HG02970 (cell line): Measurements from ENCODE around the gene CALHM4.
A peak's percentile ranks its signal among the peaks of the same experiment; 100 is the strongest.

ENCODE experiments used
- ATAC-seq: cut with Tn5 transposase; IDR thresholded peaks from one replicate; pipeline ENCODE4 v1.9.1; 2021; ENCODE audit warnings: mild to moderate bottlenecking, moderate library complexity, moderate number of reproducible peaks; ENCODE audit not compliant: unreplicated experiment, low FRiP score

The CALHM4 gene, protein sequence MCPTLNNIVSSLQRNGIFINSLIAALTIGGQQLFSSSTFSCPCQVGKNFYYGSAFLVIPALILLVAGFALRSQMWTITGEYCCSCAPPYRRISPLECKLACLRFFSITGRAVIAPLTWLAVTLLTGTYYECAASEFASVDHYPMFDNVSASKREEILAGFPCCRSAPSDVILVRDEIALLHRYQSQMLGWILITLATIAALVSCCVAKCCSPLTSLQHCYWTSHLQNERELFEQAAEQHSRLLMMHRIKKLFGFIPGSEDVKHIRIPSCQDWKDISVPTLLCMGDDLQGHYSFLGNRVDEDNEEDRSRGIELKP

DNA sequence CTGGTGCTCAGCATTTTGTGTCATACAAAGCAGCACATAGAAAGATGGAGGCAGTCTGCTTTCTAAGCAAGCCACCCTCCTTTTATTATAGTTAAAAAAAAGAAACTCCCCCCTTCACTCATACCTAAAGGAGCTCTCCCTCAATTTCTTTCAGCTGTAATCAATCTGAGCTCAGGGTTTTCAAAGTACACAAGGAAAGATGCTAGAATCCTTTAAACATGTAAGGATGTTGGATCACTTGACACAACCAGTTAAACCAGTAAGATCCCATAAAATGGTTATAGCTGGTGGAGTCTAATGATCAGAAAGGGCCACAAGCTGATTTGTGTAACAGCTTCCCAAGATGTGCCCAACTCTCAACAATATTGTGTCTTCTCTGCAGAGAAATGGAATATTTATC is at the start of gene CALHM4:
CALHM4 (plus strand) TSS at position 301 of the 400 bp plus-strand sequence; CDS start at position 344, 43 bp downstream.
- no peak for ATAC-seq

DNA sequence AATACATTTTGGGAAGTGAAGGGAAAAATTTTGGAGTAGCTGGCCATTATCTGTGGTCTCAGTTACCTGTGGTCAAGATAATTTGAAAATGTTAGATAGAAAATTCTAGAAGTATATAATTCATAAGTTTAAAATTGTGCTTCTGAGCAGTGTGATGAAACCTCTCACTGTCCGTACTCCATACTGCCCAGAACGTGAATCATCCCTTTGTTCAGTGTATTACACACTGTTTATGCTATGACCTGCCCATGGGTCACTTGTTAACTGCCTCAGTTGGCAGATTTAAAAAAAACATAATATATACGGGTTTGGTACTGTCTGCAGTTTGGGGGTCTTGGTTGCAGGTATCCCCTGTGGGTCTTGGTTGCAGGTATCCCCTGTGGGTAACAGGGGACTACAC is 46.2 kb upstream of the CALHM4 start:
- ATAC-seq, result no peak

DNA sequence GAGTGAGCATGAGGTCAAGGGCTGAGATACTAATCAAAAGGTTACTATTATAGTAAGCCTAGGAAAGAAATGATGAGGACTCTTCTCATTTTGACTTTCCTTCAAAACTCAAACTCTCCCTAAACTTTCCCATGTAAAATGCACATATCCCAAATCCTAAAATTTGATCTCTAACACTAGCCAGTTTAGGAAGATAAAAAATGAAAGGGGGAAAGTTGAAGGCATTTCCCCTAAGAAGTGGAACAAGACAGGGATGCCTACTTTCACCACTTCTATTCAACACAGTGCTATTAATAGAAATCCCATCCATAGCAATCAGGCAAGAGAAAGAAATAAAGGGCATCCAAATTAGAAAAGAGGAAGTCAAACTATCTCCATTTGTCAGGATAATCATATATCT is 45.0 kb upstream of the CALHM4 start:
- no peak for ATAC-seq

DNA sequence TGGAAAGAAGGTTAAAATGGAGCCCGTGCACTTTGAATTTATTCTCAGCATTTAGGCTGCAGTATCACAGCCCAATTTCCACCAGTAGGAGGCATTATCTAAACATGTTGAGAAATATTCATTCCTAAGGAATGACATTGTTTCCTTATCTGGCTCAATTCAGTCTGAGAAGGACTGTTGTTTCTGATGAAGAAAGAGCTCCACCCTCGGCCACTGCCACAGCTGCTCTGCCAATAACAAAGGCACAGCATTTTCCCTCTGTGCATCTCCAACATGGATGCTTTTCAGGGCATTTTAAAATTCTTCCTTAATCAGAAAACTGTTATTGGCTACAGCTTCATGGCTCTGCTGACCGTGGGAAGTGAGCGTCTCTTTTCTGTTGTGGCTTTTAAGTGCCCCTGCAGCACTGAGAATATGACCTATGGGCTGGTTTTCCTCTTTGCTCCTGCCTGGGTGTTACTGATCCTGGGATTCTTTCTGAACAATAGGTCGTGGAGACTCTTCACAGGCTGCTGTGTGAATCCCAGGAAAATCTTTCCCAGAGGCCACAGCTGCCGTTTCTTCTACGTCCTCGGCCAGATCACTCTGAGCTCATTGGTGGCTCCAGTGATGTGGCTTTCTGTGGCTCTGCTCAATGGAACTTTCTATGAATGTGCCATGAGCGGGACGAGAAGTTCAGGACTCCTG is 42.0 kb upstream of the CALHM4 start, which contains the start of gene CALHM5:
CALHM5 (plus strand) TSS at position 216 of the 687 bp plus-strand sequence; CDS start at position 274, 58 bp downstream.
- ATAC-seq, result no peak

DNA sequence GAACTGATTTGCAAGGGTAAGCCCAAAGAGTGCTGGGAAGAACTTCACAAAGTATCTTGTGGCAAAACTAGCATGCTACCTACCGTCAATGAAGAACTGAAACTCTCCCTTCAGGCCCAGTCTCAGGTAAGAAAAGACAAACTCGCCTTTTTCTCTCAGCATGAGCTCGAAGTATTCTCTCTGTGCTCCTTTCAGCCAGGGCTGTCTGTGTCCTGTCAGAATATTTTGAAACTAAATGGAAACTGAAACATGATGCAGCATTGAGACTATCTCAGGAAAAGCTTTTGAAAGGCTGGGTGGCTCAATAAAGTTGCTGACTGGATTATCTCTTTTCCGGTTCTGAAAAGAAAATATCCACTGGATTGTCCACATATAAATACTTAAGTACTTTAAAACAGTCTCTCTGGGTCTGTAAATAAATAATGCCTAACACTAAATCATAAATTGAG is 41.4 kb upstream of the CALHM4 start:
- no peak for ATAC-seq

DNA sequence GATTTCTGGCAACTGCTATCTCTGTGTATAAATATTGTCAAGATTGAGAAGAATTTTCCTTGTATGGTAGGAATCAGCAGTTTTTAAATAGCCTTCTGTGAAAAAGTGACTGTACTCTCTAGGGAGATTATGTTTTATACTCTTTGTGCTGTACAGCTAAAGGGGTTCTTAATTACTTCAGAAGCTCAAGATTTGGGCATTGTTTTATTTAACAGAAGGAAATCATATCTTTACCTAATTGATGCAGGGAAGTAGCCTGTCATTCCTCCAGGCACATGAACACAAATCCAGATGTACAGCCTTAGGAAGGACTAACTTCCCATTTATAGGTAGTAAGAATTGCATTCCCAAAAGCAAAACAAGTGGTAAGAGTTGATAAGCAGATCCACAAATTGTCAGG is 40.8 kb upstream of the CALHM4 start:
- ATAC-seq, result no peak

DNA sequence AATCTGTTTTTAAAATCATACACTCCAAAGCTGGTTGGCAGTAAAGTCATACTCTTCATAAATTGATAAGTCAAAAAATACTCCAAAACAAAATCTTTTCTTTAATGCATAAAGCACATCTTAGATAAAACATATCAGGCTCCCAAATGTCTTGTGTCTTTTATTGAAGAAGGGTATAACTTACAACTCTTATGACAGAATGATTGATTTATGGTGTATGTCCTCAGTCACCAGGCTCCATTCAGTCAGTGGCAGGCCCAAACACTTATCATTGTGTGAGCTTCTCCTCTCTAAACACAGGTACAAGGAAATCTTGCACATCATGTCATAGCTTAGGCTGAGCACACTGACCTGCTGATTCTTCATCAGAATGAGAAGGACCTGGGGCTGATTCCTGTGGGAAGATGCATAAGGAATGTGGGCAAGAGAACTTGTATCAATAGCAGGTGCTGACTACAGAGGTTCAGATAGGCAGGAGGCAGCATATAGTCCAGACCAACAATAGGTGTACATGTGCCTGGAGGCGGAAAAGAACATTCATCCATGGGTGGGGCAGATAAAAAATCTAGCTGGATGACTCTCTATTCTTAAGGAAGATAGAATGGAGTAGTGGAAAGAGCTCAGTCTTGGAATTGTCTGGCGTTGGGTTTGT is 40.2 kb upstream of the CALHM4 start:
- no peak for ATAC-seq

DNA sequence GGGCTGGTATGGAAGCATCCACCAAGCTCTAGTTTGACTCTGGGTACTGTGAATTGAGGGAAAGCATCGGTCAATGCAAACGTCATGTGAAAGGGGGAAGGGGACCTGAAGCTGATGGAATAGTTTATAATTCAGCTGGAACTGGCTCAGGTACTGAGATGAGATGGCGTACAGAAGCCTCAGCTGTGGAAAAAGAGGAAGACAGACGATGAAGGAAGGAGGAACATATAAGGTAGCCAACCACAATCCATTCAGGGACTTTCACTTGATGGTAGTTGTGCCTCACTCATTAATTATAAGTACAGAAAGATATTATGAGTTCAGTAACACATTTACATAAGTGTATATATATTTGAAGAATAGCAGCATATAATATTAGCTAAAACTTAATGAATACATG is 39.4 kb upstream of the CALHM4 start:
- no peak for ATAC-seq

DNA sequence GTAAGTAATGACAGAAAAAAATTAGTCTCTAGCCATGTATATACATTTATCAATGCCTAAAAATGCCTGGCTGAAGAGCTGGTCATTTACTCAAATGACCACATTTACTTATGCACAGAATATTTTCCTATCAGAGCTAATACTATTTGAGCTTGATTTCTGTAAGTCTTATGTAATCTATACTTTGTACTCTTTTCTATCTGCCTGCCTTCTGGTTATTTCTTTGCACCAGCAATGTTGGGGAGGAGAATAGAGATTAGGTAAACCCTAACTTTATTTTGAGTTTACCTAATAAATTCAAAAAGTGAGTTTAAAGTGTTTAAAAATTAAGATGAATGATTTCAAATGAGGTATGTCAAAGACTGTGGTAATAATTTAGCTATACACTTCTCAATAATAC is 38.4 kb upstream of the CALHM4 start:
- no peak for ATAC-seq

DNA sequence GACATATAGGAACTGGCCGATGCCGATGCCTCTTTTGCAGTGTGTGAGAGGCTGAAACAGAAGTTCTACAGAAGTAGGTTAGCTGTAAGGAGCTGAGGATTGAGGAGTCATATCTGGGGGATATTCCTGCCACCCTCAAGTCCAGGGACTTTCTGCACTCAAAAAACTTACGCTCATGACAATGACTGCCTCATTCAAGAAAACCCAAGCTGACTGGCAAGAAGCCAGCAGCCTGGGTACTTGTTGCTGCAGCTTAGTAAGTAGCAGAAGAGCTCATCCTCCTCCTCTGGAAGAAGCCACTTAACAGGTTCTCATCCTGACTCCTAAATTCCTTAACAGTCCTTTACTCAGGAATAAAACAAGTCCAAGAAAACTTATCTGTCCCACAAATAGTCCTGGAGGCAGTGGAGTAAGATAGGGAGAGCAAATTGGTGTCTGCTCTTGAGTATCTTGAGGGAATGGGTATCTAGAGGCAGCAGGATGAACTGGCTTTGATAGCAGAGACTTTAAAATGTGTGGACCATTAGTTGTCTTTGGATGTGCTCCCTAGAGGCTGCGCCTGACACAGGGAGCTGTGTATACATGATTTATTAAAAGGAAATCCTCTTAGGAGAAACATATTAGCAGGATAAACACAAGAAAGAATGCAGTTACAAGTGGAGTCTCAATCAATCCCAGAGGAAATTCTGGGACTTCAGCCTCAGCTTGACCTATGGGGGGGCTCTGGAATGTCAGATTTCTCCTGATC is 34.8 kb upstream of the CALHM4 start:
- ATAC-seq, result no peak

DNA sequence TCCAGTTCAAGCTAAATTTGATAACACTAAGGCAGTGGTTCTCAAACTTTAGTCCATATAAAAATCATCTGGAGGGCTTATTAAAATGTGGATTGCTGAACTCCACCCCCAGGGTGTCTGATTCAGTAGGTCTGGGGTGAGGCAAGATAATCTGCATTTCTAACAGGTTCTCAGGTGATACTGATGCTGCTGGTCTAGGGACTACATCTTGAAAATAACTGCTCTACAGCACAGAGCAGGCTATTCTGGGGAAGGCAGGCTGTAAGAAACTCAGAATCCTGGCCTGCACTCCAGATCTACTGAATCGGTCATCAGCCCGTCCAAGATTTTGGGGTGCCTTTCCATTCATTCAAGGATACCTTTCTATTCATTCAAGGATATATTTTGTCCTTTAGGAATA is 30.7 kb upstream of the CALHM4 start:
- ATAC-seq, result no peak

DNA sequence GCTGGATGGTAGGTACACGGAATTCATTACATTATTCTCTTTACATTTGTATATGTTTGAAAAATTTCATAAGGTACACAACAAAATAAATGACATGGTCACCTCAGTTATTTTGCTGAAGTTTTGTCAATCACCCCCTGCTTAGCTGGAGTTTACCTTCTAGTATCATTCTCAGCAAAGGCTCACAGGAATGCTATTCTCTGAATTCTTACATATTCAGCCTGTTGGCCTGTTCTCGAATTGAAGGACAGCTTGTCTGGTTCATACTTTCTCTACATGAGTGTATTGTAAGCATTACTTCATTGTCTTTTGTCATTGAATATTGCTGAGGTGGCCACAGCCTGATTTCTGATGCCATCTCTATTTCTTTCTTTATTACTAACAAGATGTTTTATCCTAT is 29.3 kb upstream of the CALHM4 start:
- no peak for ATAC-seq

DNA sequence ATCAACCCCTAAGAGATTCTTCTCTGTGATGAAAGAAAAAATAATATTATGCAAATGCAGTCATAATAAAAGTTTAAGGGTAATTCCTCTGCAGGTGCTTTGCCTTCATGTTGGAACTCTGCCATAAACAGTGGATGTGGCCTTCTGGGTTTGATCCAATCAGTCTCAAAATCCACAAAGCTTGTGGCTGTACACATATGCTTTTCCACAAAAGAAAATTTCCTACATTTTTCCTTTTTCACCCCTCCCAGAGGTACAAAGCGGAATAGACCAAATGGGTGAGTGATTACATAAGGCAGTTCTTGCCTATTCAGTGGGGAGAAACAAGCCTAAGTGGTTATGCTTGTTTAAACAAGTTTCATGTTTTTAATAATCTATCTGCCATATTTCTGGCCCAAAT is 25.4 kb upstream of the CALHM4 start:
- ATAC-seq, result no peak

DNA sequence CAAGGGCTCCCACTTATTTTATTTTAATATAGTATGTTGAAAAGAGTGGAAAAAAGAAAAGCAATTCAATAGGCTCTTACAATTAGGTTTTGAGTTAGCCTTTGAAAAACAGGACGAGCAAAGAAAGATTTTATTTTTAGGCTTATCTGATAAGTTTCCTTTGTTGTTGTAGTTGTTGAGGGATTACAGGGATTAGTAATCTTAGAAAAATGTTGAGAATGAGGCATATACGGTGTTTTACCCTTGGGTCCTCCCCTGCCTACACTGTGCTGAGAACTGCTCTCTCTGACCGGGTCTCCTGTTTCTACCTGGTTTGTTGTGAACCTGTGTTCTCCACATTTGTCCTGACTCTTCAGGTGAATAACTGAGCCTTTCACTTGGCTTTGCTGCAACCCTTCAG is 24.8 kb upstream of the CALHM4 start:
- ATAC-seq, result no peak

DNA sequence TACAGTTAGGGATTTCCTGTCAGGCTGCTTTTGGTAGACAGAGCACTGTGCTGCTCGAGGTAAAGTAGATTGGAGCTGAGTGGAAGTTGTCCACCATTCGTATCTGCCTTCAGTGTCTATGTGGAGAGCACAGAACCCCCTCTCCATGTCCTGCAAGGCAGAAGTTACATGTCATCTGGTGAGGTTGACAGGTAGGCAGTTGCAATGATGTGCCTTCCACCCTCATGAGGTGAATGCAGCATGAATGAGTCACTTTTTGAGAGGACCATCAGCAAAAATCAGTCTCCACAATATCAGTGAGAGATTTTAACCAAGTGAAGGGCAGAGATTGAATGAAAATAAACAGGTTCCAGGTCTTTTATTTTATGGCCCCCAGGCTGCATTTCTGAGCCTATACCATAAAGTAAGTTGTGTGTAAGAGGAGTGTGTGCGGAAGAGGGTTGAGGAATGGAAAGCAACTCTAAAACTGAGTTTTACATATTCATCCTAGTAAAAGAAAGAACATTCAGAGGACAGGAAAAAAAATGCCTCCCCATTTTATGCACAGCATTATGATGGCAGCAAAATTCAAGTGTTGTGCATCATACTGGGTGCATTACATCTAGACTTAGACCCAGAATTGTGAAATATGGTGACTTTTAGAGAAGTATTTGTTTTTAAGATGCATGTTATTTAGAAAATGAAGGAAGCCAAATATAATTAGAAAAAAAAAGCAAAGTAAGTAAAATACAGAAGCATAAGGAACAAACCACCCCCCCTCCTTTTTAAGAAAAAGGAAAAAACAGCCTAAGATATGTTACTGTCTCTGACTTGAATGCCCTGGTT is 23.9 kb upstream of the CALHM4 start:
- no peak for ATAC-seq

DNA sequence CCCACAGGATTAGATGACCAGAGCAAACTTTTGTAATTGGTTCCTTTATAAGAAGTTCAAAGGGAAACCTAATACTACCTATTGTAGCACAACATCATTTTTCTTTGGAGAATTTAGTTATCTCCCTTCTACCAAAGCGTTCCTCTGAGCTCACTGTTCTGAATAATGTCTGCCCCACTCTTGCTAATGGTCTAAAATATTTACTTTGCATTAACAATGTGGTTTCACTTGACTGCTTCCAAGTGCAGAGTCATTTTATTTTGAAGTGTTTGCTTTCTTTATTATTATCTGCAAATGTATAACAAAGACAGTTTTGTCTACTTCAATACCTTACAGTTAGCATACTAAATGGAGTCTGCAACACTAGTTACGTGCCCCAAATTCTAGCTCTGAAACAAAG is 23.1 kb upstream of the CALHM4 start:
- no peak for ATAC-seq

DNA sequence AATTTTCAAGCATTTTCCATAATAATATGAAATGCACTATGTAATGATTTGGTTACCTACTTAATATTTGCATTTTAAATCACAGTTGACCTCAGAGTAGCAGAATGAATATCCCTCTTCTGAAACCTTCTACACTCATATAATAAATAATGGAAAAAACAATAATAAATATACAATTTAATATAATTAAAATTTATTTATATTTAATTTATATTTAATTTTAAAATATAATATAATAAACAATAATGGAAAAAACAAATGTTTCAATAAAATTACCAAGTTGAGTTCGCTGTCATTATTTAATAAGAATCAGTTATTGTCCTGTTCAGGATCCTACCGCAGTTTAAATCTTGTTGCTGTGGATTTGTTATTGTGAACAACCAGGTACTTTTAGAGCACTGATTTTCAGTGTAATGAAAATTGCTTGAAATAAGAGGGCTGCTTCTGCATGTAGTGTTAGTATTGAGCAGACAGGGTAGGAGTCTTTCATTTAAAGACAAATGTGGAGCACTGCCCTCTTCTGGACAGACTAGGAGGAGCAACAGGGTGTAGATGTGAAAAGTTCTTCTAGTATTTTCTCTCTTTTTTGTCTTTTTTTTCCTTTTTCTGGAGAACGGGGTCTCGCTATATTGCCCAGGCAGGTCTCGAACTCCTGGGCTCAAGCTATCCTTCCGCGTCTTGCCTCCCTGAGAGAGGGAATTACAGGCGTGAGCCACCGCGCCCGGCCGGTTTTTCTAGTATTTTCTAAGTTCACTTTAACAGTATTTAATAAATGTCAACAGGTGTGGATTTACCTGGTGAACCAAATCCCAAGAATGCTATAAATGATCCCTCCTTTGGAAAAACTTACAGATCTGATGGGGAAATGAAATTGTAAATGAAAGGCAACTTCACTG is 21.6 kb upstream of the CALHM4 start:
- peak; percentile 81 for ATAC-seq

DNA sequence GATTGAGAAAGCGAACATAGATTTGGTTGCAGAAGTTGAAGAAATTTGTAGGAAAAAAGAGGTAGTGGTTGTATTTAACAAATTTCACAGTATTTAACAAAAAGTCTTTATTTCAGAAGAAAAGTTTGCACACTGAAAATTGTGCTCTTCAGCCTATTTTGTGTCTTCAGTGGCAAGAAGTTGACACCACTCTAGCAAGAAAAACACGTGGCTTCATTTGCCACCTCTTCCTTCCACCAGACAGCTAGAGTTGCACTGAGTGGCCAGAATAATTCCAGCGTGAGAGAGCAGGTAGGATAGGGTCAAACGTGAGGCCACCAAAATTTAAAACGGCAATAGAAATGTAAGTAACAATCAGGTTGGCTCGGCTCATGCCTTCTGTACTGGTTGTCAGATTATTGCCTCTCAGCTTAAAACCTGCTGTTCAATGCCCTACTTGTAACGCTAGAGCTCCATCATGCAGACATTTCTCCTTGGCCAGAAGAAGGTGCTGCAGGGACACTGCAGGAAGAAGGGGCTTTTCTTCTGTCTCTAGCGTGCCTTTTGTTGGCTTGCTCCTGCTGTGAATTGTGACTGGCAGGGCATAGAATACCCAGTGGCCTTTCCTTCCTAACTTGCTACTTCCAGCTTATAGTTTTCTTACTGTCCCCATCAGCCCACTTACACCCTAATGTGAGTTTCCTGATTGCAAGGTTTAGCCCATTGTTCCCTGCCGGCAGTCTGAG is 20.2 kb upstream of the CALHM4 start:
- ATAC-seq, result no peak
